Measurements from ENCODE around the gene RPP40. TPM values are rescaled to one million over a fixed set of nuclear protein-coding genes. Genes with fewer than 3 reads are reported as not detected.

RPP40 gene
- polyA plus RNA-seq, 1 donor from 2014 or later = 16.2 TPM

DNA sequence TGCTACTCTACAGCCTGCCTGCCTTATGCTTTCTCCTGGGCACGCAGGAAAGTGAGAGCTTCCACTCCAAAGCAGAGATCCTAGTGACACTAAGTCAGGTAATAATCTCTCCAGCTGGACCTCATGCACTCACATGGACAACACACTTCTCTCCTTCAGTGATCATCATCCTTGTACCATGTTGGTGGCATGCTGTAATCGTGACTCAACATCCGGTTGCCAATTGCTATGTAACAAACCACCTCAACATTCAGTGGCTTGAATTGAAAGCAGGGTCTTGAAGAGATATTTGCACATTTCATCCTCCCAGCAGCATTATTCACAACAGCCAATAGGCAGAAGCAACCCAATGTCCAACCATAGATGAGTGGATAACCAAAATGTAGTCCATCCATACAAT is 41.0 kb upstream of the RPP40 start:
- H3K36me3 ChIP-seq (ENCODE audit: insufficient read depth, low read length) = no peaks in the 10 kb centered on the region
- H3F3A ChIP-seq (ENCODE audit: insufficient read depth, low read length, poor library complexity, severe bottlenecking) = no peaks in the 10 kb centered on the region
- no peak overlapping the region for H3K4me2 ChIP-seq (ENCODE audit: low read length)
- no peaks in the 10 kb centered on the region for H4K20me1 ChIP-seq (ENCODE audit: insufficient read depth)
- no peak overlapping the region for H2AFZ ChIP-seq (ENCODE audit: low read depth, low read length)
- H3K9me3 ChIP-seq (ENCODE audit: low read length) = no peaks in the 10 kb centered on the region
- no peak overlapping the region for H3K9ac ChIP-seq (ENCODE audit: low read length)
- TF ChIP-seq RAD21 (conservative IDR thresholded peaks at IDR 0.05) (no peak), TAF1 (IDR thresholded peaks at IDR 0.05; ENCODE audit: low read depth) (no peak), EZH2 (IDR thresholded peaks at IDR 0.05; ENCODE audit: borderline replicate concordance, insufficient read depth, low read length, poor library complexity, severe bottlenecking) (no peak), EP300 (conservative IDR thresholded peaks at IDR 0.05; ENCODE audit: poor library complexity, severe bottlenecking) (no peak), CTCF (IDR thresholded peaks at IDR 0.05; ENCODE audit: poor library complexity, severe bottlenecking) (no peak), POLR2AphosphoS5 (IDR thresholded peaks at IDR 0.05) (no peak), MXI1 (conservative IDR thresholded peaks at IDR 0.05; ENCODE audit: poor library complexity, severe bottlenecking) (no peak), SMC3 (conservative IDR thresholded peaks at IDR 0.05; ENCODE audit: poor library complexity) (no peak)
- H3K9me2 ChIP-seq (ENCODE audit: insufficient read depth, low read length) = no peaks in the 10 kb centered on the region
- no peaks in the 10 kb centered on the region for H3K27me3 ChIP-seq (ENCODE audit: insufficient read depth, low read depth, low read length)
- no peaks in the 10 kb centered on the region for H3K79me2 ChIP-seq (replicated peaks; ENCODE audit: insufficient read depth, low read length)
- H3K27ac ChIP-seq (ENCODE audit: low read length) = no peak overlapping the region
- H3K4me3 ChIP-seq (ENCODE audit: low read length) = no peak overlapping the region

DNA sequence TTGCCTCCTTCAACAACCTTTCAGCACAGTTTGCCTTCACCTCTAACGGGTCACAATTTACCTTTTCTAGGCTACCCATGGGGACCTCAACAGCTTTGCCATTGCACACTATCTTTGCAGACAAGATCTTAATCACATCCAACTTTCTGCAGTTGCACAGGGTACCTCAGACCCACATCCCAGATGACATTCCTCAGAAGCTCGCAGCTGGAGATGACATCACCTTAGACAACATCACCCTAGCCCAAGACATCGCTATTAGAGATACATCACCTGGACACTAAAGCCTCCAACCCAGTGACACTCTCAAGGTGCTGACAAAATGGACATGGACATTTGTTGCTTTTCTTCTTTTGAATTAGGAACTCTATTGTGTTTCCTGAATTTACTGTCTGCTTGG is 38.6 kb upstream of the RPP40 start:
- Histone ChIP-seq H3K27ac (ENCODE audit: low read length) (no peak overlapping the region), H3K9ac (ENCODE audit: low read length) (no peak overlapping the region), H3K4me2 (ENCODE audit: low read length) (no peak overlapping the region), H3K27me3 (ENCODE audit: insufficient read depth, low read depth, low read length) (no peaks in the 10 kb centered on the region), H2AFZ (ENCODE audit: low read depth, low read length) (no peak overlapping the region), H3K9me2 (ENCODE audit: insufficient read depth, low read length) (no peaks in the 10 kb centered on the region), H3K4me3 (ENCODE audit: low read length) (no peak overlapping the region), H3K36me3 (ENCODE audit: insufficient read depth, low read length) (no peaks in the 10 kb centered on the region), H3K79me2 (replicated peaks; ENCODE audit: insufficient read depth, low read length) (no peaks in the 10 kb centered on the region), H4K20me1 (ENCODE audit: insufficient read depth) (no peaks in the 10 kb centered on the region), H3K9me3 (ENCODE audit: low read length) (no peaks in the 10 kb centered on the region), H3F3A (ENCODE audit: insufficient read depth, low read length, poor library complexity, severe bottlenecking) (no peaks in the 10 kb centered on the region)
- no peak for TF ChIP-seq EP300 (conservative IDR thresholded peaks at IDR 0.05; ENCODE audit: poor library complexity, severe bottlenecking)
- TF ChIP-seq SMC3 (conservative IDR thresholded peaks at IDR 0.05; ENCODE audit: poor library complexity) = no peak
- no peak for TF ChIP-seq POLR2AphosphoS5 (IDR thresholded peaks at IDR 0.05)
- TF ChIP-seq MXI1 (conservative IDR thresholded peaks at IDR 0.05; ENCODE audit: poor library complexity, severe bottlenecking) = no peak
- no peak for TF ChIP-seq EZH2 (IDR thresholded peaks at IDR 0.05; ENCODE audit: borderline replicate concordance, insufficient read depth, low read length, poor library complexity, severe bottlenecking)
- TF ChIP-seq TAF1 (IDR thresholded peaks at IDR 0.05; ENCODE audit: low read depth) = no peak
- no peak for TF ChIP-seq RAD21 (conservative IDR thresholded peaks at IDR 0.05)
- TF ChIP-seq CTCF (IDR thresholded peaks at IDR 0.05; ENCODE audit: poor library complexity, severe bottlenecking) = no peak
- TF ChIP-seq, protein P1, sequence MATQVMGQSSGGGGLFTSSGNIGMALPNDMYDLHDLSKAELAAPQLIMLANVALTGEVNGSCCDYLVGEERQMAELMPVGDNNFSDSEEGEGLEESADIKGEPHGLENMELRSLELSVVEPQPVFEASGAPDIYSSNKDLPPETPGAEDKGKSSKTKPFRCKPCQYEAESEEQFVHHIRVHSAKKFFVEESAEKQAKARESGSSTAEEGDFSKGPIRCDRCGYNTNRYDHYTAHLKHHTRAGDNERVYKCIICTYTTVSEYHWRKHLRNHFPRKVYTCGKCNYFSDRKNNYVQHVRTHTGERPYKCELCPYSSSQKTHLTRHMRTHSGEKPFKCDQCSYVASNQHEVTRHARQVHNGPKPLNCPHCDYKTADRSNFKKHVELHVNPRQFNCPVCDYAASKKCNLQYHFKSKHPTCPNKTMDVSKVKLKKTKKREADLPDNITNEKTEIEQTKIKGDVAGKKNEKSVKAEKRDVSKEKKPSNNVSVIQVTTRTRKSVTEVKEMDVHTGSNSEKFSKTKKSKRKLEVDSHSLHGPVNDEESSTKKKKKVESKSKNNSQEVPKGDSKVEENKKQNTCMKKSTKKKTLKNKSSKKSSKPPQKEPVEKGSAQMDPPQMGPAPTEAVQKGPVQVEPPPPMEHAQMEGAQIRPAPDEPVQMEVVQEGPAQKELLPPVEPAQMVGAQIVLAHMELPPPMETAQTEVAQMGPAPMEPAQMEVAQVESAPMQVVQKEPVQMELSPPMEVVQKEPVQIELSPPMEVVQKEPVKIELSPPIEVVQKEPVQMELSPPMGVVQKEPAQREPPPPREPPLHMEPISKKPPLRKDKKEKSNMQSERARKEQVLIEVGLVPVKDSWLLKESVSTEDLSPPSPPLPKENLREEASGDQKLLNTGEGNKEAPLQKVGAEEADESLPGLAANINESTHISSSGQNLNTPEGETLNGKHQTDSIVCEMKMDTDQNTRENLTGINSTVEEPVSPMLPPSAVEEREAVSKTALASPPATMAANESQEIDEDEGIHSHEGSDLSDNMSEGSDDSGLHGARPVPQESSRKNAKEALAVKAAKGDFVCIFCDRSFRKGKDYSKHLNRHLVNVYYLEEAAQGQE (IDR thresholded peaks at IDR 0.05; ENCODE audit: borderline replicate concordance) = no peak
